Kidney (tissue), 14 donors: ENCODE results near the gene KRT78. TPM values are rescaled to one million over a fixed set of nuclear protein-coding genes. Genes with fewer than 3 reads are reported as not detected.

Experiments used
- DNase-seq, 5 donors: peaks; one replicate each; pipeline ENCODE4 v3.0.0-alpha.2; 2013 to 2020
- FAIRE-seq: peaks from 2 replicates; lab custom pipeline; 2012; peaks lifted over from hg19 to GRCh38; lab: Jason Lieb, UNC
- H3K27ac ChIP-seq, 2 donors: one replicate each; pipeline ENCODE4 v1.7.0; 2013; ENCODE audit warnings: low read depth in 2 of 2, low read length in 2 of 2, inconsistent platforms in 1 of 2
- H3K27me3 ChIP-seq: one replicate; pipeline ENCODE4 v1.7.1; 2013; ENCODE audit warnings: low read length, inconsistent platforms; ENCODE audit not compliant: control insufficient read depth, insufficient read depth
- H3K36me3 ChIP-seq, 3 donors: one replicate each; pipeline versions ENCODE4 v1.7.0 to v1.7.1; 2013; ENCODE audit warnings: low read length in 3 of 3, control low read depth in 1 of 3, inconsistent platforms in 1 of 3; ENCODE audit not compliant: insufficient read depth in 3 of 3, control insufficient read depth in 2 of 3
- H3K4me1 ChIP-seq, 3 donors: one replicate each; pipeline versions ENCODE4 v1.7.0 to v1.7.1; 2013; ENCODE audit warnings: low read length in 3 of 3, inconsistent platforms in 1 of 3, low read depth in 1 of 3; ENCODE audit not compliant: control insufficient read depth in 2 of 3, insufficient read depth in 2 of 3
- H3K4me3 ChIP-seq, 3 donors: one replicate each; pipeline versions ENCODE4 v1.7.0 to v1.8.1; 2013; ENCODE audit warnings: low read length in 3 of 3, control low read depth in 1 of 3, inconsistent platforms in 1 of 3
- H3K9ac ChIP-seq, 3 donors: one replicate each; pipeline versions ENCODE4 v1.7.0 to v1.7.1; 2013; ENCODE audit warnings: low read length in 3 of 3, control low read depth in 1 of 3, inconsistent platforms in 1 of 3
- H3K9me3 ChIP-seq, 3 donors: one replicate each; pipeline versions ENCODE4 v1.7.0 to v1.7.1; 2013; ENCODE audit warnings: low read length in 3 of 3, control low read depth in 1 of 3, inconsistent platforms in 1 of 3; ENCODE audit not compliant: control insufficient read depth in 2 of 3, insufficient read depth in 1 of 3
- intact Hi-C: fragments of 100-400 bp; cut with DNase I; formaldehyde crosslinking; loops from one replicate; pipeline ENCODE4 v1.11.1; 2022
- polyA plus RNA-seq: library from polyadenylated mRNA; stranded (reverse); fragments of 350-450 nt; fragmentation: Illumina TruSeq; extraction: RNeasy Lipid Tissue Mini Kit (QIAGEN cat#74804); gene quantifications from one replicate; pipeline ENCODE4 v1.2.3, GENCODE V29; 2014; ENCODE audit warnings: low read depth, low replicate concordance; ENCODE audit not compliant: insufficient read depth
- total RNA-seq: library from RNA; stranded (reverse); fragmentation: NEBNext Ultra II Directional; extraction: Animal tissue kit (Norgen Biotek cat#: 25700); gene quantifications from one replicate; pipeline ENCODE4 v1.2.1, GENCODE V29; 2021
- TF ChIP-seq, protein P1 (sequence below): IDR thresholded peaks from 3 replicates; pipeline ENCODE4 v1.5.1; 2012; ENCODE audit warnings: mild to moderate bottlenecking, moderate library complexity, borderline replicate concordance; ENCODE audit not compliant: insufficient read depth; ENCODE audit errors: extremely low read depth
- donor health status: control.
- donor health status: control.
- donor health status: control.
- donor health status: control.
- donor health status: control.
- donor health status: DM: yes; HTN: yes; CAD: no.
- donor health status: Normal renal cell carcinoma (clear cell type).

Gene KRT78
- total and polyA plus RNA-seq, 2 donors from 2014 or later: not detected

DNA sequence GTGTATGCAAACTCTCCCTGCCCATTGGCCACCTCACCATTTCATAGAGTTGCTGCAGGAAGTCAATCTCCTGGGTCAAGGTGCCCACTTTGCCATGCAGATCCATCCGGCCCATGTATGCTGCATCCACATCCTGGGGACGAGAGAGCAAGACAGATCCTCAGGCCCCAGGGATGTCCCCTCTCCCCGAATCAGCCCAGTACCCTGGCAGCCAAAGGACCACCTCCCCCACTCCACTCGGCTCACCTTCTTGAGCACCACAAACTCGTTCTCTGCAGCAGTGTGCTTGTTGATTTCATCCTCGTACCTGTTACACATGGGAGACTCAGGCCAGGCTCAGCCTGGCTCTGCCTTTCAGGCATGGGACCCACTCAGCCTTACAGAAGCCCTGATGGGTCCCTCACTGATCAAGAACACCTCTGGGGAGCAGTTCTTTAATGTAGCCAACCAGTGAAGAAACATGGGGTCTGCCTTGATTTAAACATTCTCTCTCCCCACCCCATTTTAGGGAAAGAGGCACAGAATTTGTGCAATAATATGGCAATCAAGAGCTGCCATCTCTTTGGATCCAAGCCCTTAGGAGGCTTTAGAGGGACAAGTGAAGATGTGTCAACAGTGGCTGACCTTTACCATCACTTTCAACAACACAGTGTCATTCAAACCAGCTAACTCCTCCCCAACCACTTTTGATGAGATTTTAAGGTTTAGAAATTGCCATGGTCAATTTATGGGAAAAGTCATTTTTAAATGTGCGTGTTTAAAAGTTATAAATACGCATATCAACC lies 18.6 kb downstream of the KRT78 start:
- H3K4me3 ChIP-seq: no peak overlapping the region
- no peaks in the 10 kb centered on the region for H3K4me1 ChIP-seq
- no peak overlapping the region for H3K9ac ChIP-seq
- TF ChIP-seq, protein P1, sequence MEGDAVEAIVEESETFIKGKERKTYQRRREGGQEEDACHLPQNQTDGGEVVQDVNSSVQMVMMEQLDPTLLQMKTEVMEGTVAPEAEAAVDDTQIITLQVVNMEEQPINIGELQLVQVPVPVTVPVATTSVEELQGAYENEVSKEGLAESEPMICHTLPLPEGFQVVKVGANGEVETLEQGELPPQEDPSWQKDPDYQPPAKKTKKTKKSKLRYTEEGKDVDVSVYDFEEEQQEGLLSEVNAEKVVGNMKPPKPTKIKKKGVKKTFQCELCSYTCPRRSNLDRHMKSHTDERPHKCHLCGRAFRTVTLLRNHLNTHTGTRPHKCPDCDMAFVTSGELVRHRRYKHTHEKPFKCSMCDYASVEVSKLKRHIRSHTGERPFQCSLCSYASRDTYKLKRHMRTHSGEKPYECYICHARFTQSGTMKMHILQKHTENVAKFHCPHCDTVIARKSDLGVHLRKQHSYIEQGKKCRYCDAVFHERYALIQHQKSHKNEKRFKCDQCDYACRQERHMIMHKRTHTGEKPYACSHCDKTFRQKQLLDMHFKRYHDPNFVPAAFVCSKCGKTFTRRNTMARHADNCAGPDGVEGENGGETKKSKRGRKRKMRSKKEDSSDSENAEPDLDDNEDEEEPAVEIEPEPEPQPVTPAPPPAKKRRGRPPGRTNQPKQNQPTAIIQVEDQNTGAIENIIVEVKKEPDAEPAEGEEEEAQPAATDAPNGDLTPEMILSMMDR: no peak
- FAIRE-seq (no peak), DNase-seq (no peak)
- intact Hi-C loops: no loop called here
- no peaks in the 10 kb centered on the region for H3K36me3 ChIP-seq
- H3K27ac ChIP-seq: no peak overlapping the region
- H3K9me3 ChIP-seq: no peaks in the 10 kb centered on the region
- H3K27me3 ChIP-seq: no peaks in the 10 kb centered on the region

DNA sequence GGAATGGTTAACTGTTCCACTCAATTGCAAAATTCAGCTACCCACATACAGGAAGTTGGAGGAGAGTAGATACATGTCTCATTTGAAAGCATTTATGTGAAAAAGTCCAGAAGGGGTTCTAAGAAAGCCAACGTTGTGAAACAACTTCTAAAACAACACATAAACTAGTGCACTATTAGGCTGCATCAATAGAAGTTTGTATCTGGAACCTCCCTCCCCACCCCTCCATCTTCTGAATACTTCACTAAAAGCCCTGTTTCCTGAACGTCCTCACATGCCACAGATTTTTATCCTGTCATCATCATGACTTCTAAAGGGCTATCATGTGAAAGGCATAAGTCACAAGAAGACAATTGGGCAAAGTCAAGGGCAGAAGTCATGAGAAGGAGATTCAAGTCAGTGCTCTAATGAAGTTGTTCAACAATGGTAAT lies 20.2 kb downstream of the KRT78 start:
- no peaks in the 10 kb centered on the region for H3K36me3 ChIP-seq
- intact Hi-C loops: no loop called here
- no peak for FAIRE-seq
- H3K9ac ChIP-seq: no peak overlapping the region
- no peak overlapping the region for H3K27ac ChIP-seq
- H3K4me3 ChIP-seq: no peak overlapping the region
- H3K9me3 ChIP-seq: no peaks in the 10 kb centered on the region
- TF ChIP-seq, protein P1: no peak
- H3K27me3 ChIP-seq: no peaks in the 10 kb centered on the region
- DNase-seq: no peak
- no peaks in the 10 kb centered on the region for H3K4me1 ChIP-seq

GRCh38 chr12:52828156-52828555 lies 20.6 kb downstream of the KRT78 start:
- DNase-seq (no peak), FAIRE-seq (no peak)
- Histone ChIP-seq H3K36me3 (no peaks in the 10 kb centered on the region), H3K9ac (no peak overlapping the region), H3K4me3 (no peak overlapping the region), H3K27ac (no peak overlapping the region), H3K4me1 (no peaks in the 10 kb centered on the region), H3K27me3 (no peaks in the 10 kb centered on the region), H3K9me3 (no peaks in the 10 kb centered on the region)
- intact Hi-C loops: no loop called here
- TF ChIP-seq, protein P1: no peak
